SK-N-SH (cell line): ENCODE measurements around the gene AGAP1. TPM values are rescaled to one million over a fixed set of nuclear protein-coding genes. Genes with fewer than 3 reads are reported as not detected.

Experiments
- CTCF ChIA-PET: fragments of 300-600, 350-600 bp; formaldehyde crosslinking; extraction: SDS; loops from one replicate; lab custom pipeline; 2021; lab: Yijun Ruan, JAX
- POLR2A ChIA-PET: fragments of 350-600 bp; sonication (Branson Sonifier 250); formaldehyde crosslinking; extraction: SDS; loops from one replicate; lab custom pipeline; 2020; ENCODE audit warnings: antibody characterized with exemption, inconsistent platforms; lab: Yijun Ruan, JAX
- DNase-seq: peaks from one replicate; pipeline ENCODE4 v3.0.0; 2012
- H2AFZ ChIP-seq: fragments of 200-600 bp; sonication (generic); 2 replicates; pipeline ENCODE4 v1.8.1; 2016; ENCODE audit warnings: antibody characterized with exemption, mild to moderate bottlenecking, low read depth
- H3F3A ChIP-seq: fragments of 200-600 bp; sonication (generic); replicated peaks from 2 replicates; pipeline ENCODE3; 2016; ENCODE audit warnings: antibody characterized with exemption, mild to moderate bottlenecking; ENCODE audit not compliant: insufficient read depth
- H3K27ac ChIP-seq, 2 experiments: fragments of 200-500 bp in 1 of 2; fragments of 200-600 bp in 1 of 2; sonication (Bioruptor generic) in 1 of 2; sonication (generic), shearing (Covaris generic) in 1 of 2; 2 replicates each; pipeline versions ENCODE4 v1.5.1 to v1.6.1; 2014 to 2016; ENCODE audit warnings: low read depth in 2 of 2, inconsistent platforms in 1 of 2, low read length in 1 of 2, mild to moderate bottlenecking in 1 of 2, mixed read lengths in 1 of 2
- H3K27me3 ChIP-seq: fragments of 200-600 bp; sonication (generic), shearing (Covaris generic); 2 replicates; pipeline ENCODE4 v1.6.1; 2016; ENCODE audit warnings: mixed run types; ENCODE audit not compliant: insufficient read depth
- H3K36me3 ChIP-seq, 2 experiments: fragments of 200-500 bp in 1 of 2; fragments of 200-600 bp in 1 of 2; sonication (Bioruptor generic) in 1 of 2; sonication (generic) in 1 of 2; replicated peaks in 1 of 2; 2 replicates each; pipeline versions ENCODE3 to v1.5.1; 2014 to 2016; ENCODE audit warnings: low read length in 1 of 2, mild to moderate bottlenecking in 1 of 2; ENCODE audit not compliant: insufficient read depth in 2 of 2, control insufficient read depth in 1 of 2
- H3K4me1 ChIP-seq, 2 experiments: fragments of 200-500 bp in 1 of 2; fragments of 200-600 bp in 1 of 2; sonication (Bioruptor generic) in 1 of 2; sonication (generic), shearing (Covaris generic) in 1 of 2; 2 replicates each; pipeline versions ENCODE4 v1.5.1 to v1.6.1; 2014 to 2016; ENCODE audit warnings: low read depth in 1 of 2, low read length in 1 of 2, mixed run types in 1 of 2; ENCODE audit not compliant: insufficient read depth in 2 of 2, control insufficient read depth in 1 of 2
- H3K4me2 ChIP-seq: fragments of 200-600 bp; sonication (generic), shearing (Covaris generic); 2 replicates; pipeline ENCODE4 v1.6.1; 2017; ENCODE audit warnings: mixed run types
- H3K4me3 ChIP-seq, 2 experiments: fragments of 200-500 bp in 1 of 2; fragments of 200-600 bp in 1 of 2; sonication (Bioruptor generic) in 1 of 2; sonication (generic), shearing (Covaris generic) in 1 of 2; 2 replicates each; pipeline versions ENCODE4 v1.5.1 to v1.8.1; 2014 to 2016; ENCODE audit warnings: low read depth in 2 of 2, inconsistent platforms in 1 of 2, low read length in 1 of 2, mild to moderate bottlenecking in 1 of 2, mixed read lengths in 1 of 2, moderate library complexity in 1 of 2
- H3K79me2 ChIP-seq: fragments of 200-600 bp; sonication (generic); 2 replicates; pipeline ENCODE4 v1.8.1; 2017; ENCODE audit warnings: mild to moderate bottlenecking; ENCODE audit not compliant: insufficient read depth
- H3K9ac ChIP-seq: fragments of 200-600 bp; sonication (generic); 2 replicates; pipeline ENCODE4 v1.6.1; 2017; ENCODE audit warnings: mixed run types
- H3K9me2 ChIP-seq: fragments of 200-600 bp; sonication (generic); 2 replicates; pipeline ENCODE4 v1.6.1; 2017; ENCODE audit warnings: mixed run types
- H3K9me3 ChIP-seq: fragments of 200-600 bp; sonication (generic); 2 replicates; pipeline ENCODE4 v1.6.1; 2017; ENCODE audit warnings: mixed run types, mild to moderate bottlenecking, moderate library complexity
- H4K20me1 ChIP-seq: fragments of 200-600 bp; sonication (generic); 2 replicates; pipeline ENCODE4 v1.6.1; 2017; ENCODE audit warnings: mild to moderate bottlenecking, mixed run types; ENCODE audit not compliant: insufficient read depth
- FOXJ3 ChIP-seq: sonication (generic); formaldehyde crosslinking; IDR thresholded peaks from 2 replicates; pipeline ENCODE4 v1.5.1; 2020; ENCODE audit warnings: mild to moderate bottlenecking, missing genetic modification reagents
- FOXM1 ChIP-seq: IDR thresholded peaks from 2 replicates; pipeline ENCODE4 v1.4.0; 2012; ENCODE audit warnings: low read depth, mild to moderate bottlenecking
- JUND ChIP-seq: IDR thresholded peaks from 2 replicates; pipeline ENCODE4 v1.4.0; 2012
- POLR2AphosphoS5 ChIP-seq: IDR thresholded peaks from 2 replicates; pipeline ENCODE4 v1.6.1; 2012; ENCODE audit warnings: low read depth, low read length
- SIN3A ChIP-seq: IDR thresholded peaks from 2 replicates; pipeline ENCODE4 v1.6.1; 2012; ENCODE audit warnings: low read depth, mild to moderate bottlenecking, low read length, moderate library complexity, borderline replicate concordance
- TCF12 ChIP-seq: IDR thresholded peaks from 2 replicates; pipeline ENCODE4 v1.4.0; 2012
- WGBS: methylation state at CpG from one replicate; pipeline ENCODE4 v1.1.6; 2017; ENCODE audit warnings: low lambda C conversion rate; 5-methylcytosine and 5-hydroxymethylcytosine counted together
- polyA plus RNA-seq, 3 experiments: library from polyadenylated mRNA; depleted of rRNA; stranded (reverse); fragments of >200 nt; gene quantifications; 2 replicates each; pipeline ENCODE4 v1.2.3, GENCODE V29; 2012
- TF ChIP-seq, protein P1 (sequence below): IDR thresholded peaks from 2 replicates; pipeline ENCODE4 v1.4.0; 2012; ENCODE audit warnings: low read depth, borderline replicate concordance

The AGAP1 gene
- polyA plus RNA-seq, 1 of the 3 experiments (the other 2 are of a cell fraction), result 8.8 TPM

GRCh38 chr2:235542733-235543127, 48.9 kb downstream of the AGAP1 start:
- TF ChIP-seq FOXJ3 (CRISPR knock-in tag), result no peak
- H3K9me2 ChIP-seq, result no peaks in the 10 kb centered on the region
- H3K4me2 ChIP-seq, result no peak overlapping the region
- peaks cover 64% of the 10 kb centered on the region for H3K79me2 ChIP-seq
- H3K9me3 ChIP-seq, result no peaks in the 10 kb centered on the region
- no peak overlapping the region for H3K9ac ChIP-seq
- H3K4me1 ChIP-seq, result peaks cover 0 to 7% of the 10 kb centered on the region in 2 experiments; a peak in 1 of 4 replicates
- ChIA-PET CTCF (interaction anchor here (0.6 kb wide), 1 partner anchor 1041 kb away, joined by 3 read pairs; no protein-coding TSS in a partner anchor), POLR2A (no interaction called here)
- no peaks in the 10 kb centered on the region for H3K36me3 ChIP-seq
- no peak overlapping the region for H2AFZ ChIP-seq
- H3K27me3 ChIP-seq, result no peaks in the 10 kb centered on the region
- 72% methylated on average over 9 of the region's 10 CpGs for WGBS
- H4K20me1 ChIP-seq, result peaks cover 72% of the 10 kb centered on the region
- no peak for DNase-seq
- no peak overlapping the region for H3K27ac ChIP-seq
- no peak overlapping the region for H3K4me3 ChIP-seq
- H3F3A ChIP-seq, result no peaks in the 10 kb centered on the region

DNA sequence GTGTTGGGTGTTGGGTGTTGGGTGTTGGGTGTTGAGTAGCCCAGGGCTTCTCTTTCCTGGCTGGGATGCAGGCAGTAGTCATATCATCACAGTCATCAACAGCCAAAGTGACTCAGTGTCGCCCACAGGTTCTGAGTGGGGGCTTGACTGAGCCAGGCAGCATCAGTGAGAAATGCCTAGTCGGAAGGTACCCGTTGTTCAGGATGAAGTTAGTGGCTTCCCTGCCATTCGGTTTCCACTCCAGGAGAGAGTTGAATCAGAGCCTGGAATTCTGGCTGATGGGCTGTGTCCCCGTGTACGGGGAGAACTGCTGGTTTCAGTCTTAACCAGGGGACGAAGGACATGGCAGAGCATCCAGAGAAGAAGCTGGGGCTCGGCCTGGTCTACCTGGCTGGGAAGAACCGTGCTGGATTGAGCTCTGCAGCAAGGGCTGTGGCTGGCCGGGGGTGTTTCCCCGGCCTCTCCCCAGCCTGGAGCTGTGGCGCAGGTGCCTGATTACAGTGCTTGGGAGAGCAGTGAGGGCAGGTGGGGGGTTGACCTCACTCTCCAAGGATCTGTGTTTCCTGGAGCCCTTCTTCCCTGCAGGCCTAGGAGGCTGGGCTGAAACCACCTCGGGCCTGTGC, 49.4 kb downstream of the AGAP1 start:
- Histone ChIP-seq H3K4me3 (no peak overlapping the region), H3K4me1 (peaks cover 0 to 7% of the 10 kb centered on the region in 2 experiments; a peak in 1 of 4 replicates)
- TF ChIP-seq SIN3A (no peak), FOXM1 (no peak), JUND (no peak), POLR2AphosphoS5 (no peak)
- TF ChIP-seq, protein P1, sequence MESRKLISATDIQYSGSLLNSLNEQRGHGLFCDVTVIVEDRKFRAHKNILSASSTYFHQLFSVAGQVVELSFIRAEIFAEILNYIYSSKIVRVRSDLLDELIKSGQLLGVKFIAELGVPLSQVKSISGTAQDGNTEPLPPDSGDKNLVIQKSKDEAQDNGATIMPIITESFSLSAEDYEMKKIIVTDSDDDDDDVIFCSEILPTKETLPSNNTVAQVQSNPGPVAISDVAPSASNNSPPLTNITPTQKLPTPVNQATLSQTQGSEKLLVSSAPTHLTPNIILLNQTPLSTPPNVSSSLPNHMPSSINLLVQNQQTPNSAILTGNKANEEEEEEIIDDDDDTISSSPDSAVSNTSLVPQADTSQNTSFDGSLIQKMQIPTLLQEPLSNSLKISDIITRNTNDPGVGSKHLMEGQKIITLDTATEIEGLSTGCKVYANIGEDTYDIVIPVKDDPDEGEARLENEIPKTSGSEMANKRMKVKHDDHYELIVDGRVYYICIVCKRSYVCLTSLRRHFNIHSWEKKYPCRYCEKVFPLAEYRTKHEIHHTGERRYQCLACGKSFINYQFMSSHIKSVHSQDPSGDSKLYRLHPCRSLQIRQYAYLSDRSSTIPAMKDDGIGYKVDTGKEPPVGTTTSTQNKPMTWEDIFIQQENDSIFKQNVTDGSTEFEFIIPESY, result no peak
- TF ChIP-seq, all 33 proteins: peak for 0
- Histone ChIP-seq H3K27ac (no peak overlapping the region), H3K9ac (no peak overlapping the region), H3K36me3 (no peaks in the 10 kb centered on the region), H2AFZ (no peak overlapping the region), H3K27me3 (no peaks in the 10 kb centered on the region), H3K9me3 (no peaks in the 10 kb centered on the region), H3K9me2 (no peaks in the 10 kb centered on the region), H3K4me2 (no peak overlapping the region), H3F3A (no peaks in the 10 kb centered on the region), H4K20me1 (peaks cover 68% of the 10 kb centered on the region), H3K79me2 (peaks cover 60% of the 10 kb centered on the region)
- POLR2A ChIA-PET, result no interaction called here
- DNase-seq, result no peak
- WGBS, result 93% methylated on average over 12 of the region's 13 CpGs
- CTCF ChIA-PET, result interaction anchor here (0.6 to 1.0 kb wide), 2 partner anchors 10 to 1042 kb away, joined by 3 read pairs; no protein-coding TSS in a partner anchor

DNA sequence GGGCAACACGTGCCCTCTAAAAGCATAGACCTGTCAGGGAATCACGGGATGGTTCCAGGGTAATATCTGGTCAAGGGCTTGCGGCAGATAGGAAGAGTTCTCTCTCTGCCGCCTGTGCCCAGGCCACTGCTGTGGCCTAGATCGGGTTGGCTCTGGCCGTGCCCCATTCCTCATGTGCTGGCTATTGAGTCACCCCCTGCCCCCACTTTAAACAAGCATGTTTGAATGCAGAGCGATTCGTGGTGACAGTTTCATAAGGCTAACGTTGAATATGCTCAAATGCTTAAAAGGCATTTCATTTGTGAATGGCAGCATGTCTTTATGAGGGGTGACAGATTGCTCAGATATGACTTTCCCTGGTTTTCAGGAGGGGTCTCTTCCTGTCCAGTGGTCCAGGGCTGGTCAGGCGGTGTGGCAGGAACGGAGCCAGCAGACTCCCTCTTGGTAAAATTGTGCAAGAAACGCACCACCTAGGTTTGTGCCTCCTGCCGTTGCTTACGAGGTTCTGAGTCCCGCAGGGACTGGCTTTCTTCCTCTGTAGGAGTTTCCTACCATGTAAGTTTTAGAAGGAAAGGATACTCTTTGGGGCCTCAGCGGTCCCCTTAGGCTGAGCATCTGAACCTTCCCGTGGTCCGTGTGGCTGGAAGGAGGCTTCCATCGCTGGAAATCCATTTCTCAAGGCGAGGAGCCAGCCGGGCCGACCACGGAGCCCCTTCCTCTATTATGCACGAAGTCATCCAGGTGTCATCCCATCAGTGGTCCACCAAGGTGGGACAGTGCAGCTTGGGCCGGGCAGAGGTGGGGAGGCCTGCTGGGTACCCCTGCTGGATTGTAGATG, 50.2 kb downstream of the AGAP1 start:
- Histone ChIP-seq H3K27me3 (no peaks in the 10 kb centered on the region), H3F3A (no peaks in the 10 kb centered on the region)
- POLR2A ChIA-PET, result no interaction called here
- TF ChIP-seq TCF12 (no peak), JUND (no peak)
- TF ChIP-seq, all 33 proteins: peak for 0
- H3K36me3 ChIP-seq, result no peaks in the 10 kb centered on the region
- CTCF ChIA-PET, result interaction anchor here (1.0 kb wide), 1 partner anchor 9 kb away, joined by 3 read pairs; no protein-coding TSS in a partner anchor
- no peak overlapping the region for H2AFZ ChIP-seq
- DNase-seq, result no peak
- no peaks in the 10 kb centered on the region for H3K9me2 ChIP-seq
- peaks cover 57% of the 10 kb centered on the region for H3K79me2 ChIP-seq
- peaks cover 0 to 3% of the 10 kb centered on the region in 2 experiments; a peak in 1 of 4 replicates for H3K4me1 ChIP-seq
- H3K9me3 ChIP-seq, result no peaks in the 10 kb centered on the region
- H4K20me1 ChIP-seq, result peaks cover 61% of the 10 kb centered on the region
- H3K4me2 ChIP-seq, result no peak overlapping the region
- no peak overlapping the region for H3K9ac ChIP-seq
- 95% methylated on average over 15 of the region's 25 CpGs for WGBS
- H3K27ac ChIP-seq, result no peak overlapping the region
- H3K4me3 ChIP-seq, result no peak overlapping the region
